Measurements from ENCODE around the gene CYLD. TPM values are rescaled to one million over a fixed set of nuclear protein-coding genes. Genes with fewer than 3 reads are reported as not detected.

The CYLD gene
- total and polyA plus RNA-seq, 2 donors (not counting 3 experiments of a cell fraction or from before 2014, with no cell fraction given) = 7.4 to 21.5 TPM

- H3K27me3 ChIP-seq (ENCODE audit: control insufficient read depth in 2 of 2, insufficient read depth in 2 of 2, low read length in 2 of 2) = no peaks in the 10 kb centered on the region
- H3K4me3 ChIP-seq (replicated peaks in 1 of 3; ENCODE audit: insufficient read depth in 1 of 3, low read depth in 1 of 3, low read length in 3 of 3) = no peak overlapping the region
- FAIRE-seq (no peak), DNase-seq (ENCODE audit: low read depth, low spot score) (no peak)
- no peak overlapping the region for H3K9ac ChIP-seq (replicated peaks; ENCODE audit: extremely low read depth, insufficient read depth, low read length)
- no peaks in the 10 kb centered on the region for H4K20me1 ChIP-seq (replicated peaks; ENCODE audit: control insufficient read depth, extremely low read depth, insufficient read depth, low read length)
- no peaks in the 10 kb centered on the region for H3K79me2 ChIP-seq (ENCODE audit: control insufficient read depth, insufficient read depth, low read length)
- dilution Hi-C loops (cut with MboI; ENCODE audit: extremely low pct_ligation_motif_present, low sequenced_read_pairs) (no loop called here), intact Hi-C loops (cut with micrococcal nuclease) (no loop called here)
- ChIA-PET CTCF (no interaction called here), POLR2A (no interaction called here)
- H3K9me1 ChIP-seq (replicated peaks; ENCODE audit: control insufficient read depth, extremely low read depth, insufficient read depth, low read length) = no peaks in the 10 kb centered on the region
- H3K27ac ChIP-seq (ENCODE audit: insufficient read depth, low read depth, low read length) = no peak overlapping the region
- no peak overlapping the region for H2AFZ ChIP-seq (ENCODE audit: low read depth, low read length)
- H3K9me3 ChIP-seq (replicated peaks; ENCODE audit: control insufficient read depth, insufficient read depth, low read length) = no peaks in the 10 kb centered on the region
- H3K4me1 ChIP-seq (ENCODE audit: control insufficient read depth, extremely low read depth, insufficient read depth, low read length) = no peaks in the 10 kb centered on the region
- no TSS peak for BruUV-seq (replicated peaks)
- no peak overlapping the region for H3K4me2 ChIP-seq (ENCODE audit: insufficient read depth, low read length)
- TF ChIP-seq FOS (IDR thresholded peaks at IDR 0.05; ENCODE audit: borderline replicate concordance, insufficient read depth, low read length) (no peak), JUN (IDR thresholded peaks at IDR 0.05; ENCODE audit: borderline replicate concordance, insufficient read depth, insufficient read length, low read depth) (no peak), POLR2AphosphoS5 (IDR thresholded peaks at IDR 0.05; ENCODE audit: insufficient read depth, low read depth, low read length) (no peak), MYC (IDR thresholded peaks at IDR 0.05; ENCODE audit: low read depth, low read length) (no peak), GATA2 (IDR thresholded peaks at IDR 0.05; ENCODE audit: insufficient read depth, insufficient read length, low read depth, low read length) (no peak), MAX (IDR thresholded peaks at IDR 0.05; ENCODE audit: insufficient read depth, insufficient read length) (no peak), EZH2 (IDR thresholded peaks at IDR 0.05; ENCODE audit: borderline replicate concordance, low read depth, low read length, severe bottlenecking) (no peak), CTCF (IDR thresholded peaks at IDR 0.05; ENCODE audit: extremely low read depth in 1 of 2, insufficient read depth in 1 of 2, low read depth in 1 of 2, low read length in 2 of 2) (no peak), POLR2A (IDR thresholded peaks at IDR 0.05; ENCODE audit: low read depth, low read length) (no peak)
- H3K36me3 ChIP-seq (ENCODE audit: control insufficient read depth in 2 of 2, extremely low read depth in 1 of 2, insufficient read depth in 2 of 2, low read length in 2 of 2) = peaks cover 0 to 3% of the 10 kb centered on the region in 2 experiments
Observed at GRCh38 chr16:50752471-50753235, 10.8 kb downstream of the CYLD start.

Data from endothelial cell of umbilical vein (primary cell).